ENCODE measurements around the gene MRPL45.
"Not testable (repeated sequence)": the region's sequence is repeated elsewhere in the genome, so short reads cannot be mapped to it uniquely, and the experiment has no call there.

MRPL45 gene

DNA sequence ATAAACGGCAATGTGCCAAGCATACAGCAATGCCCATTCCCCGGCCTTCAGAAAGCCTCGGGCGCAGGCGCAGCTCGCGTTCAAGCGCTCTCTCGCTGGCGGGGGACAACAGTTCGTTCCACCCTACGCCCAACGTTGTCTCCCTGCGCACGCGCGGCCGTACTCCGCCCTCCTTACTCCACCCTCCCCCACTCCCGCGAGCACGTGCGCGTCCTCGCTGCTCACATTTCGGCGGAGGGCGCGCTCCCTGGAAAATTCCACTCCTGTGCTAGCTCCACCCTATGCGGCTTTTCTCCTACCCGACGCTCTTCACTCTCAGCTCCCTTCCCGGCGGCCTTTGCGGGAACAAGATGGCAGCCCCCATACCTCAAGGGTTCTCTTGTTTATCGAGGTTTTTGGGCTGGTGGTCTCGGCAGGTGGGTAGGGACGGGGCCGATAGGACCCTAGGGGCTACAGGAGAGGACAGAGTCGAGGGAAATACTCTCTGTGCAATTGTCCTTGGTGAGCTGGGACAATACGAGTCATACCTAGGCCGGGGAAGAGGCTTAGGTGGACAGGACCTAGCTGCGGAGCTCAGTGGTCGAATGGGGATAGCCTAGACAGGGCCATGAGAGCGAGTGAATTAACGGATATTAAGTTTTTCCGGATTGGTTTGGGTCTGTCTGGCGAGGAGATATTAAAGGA, at the start of gene MRPL45:
TSS of gene MRPL45 (plus strand) at position 335 of the 684 bp plus-strand sequence. CDS start at position 351, 16 bp downstream.
- peak; percentile 96 for DNase-seq (ENCODE audit: low spot score)

GRCh38 chr17:38253191-38253590, 43.8 kb upstream of the MRPL45 start:
- DNase-seq (ENCODE audit: low spot score) = not testable (repeated sequence)

DNA sequence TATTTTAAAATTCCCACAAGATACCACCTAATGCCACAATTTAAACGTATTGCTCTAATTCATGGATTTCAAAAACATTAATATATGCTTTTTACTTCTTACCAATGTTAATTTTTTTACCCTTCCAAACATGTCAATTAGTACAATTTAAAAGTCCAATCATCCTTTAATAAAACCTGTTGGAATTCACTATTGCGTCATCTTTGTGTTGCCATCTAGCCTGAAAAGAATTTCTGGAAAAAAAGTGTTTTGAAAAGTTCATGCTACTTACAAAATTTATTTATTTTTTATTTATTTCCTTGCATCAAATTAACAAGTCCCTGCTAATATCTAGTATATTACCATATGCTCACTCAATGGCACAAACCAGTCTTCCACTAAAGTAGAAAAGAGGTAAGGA, 42.6 kb upstream of the MRPL45 start:
- not testable (repeated sequence) for DNase-seq (ENCODE audit: low spot score)

- peak; percentile 80 for DNase-seq (ENCODE audit: low spot score)
Measured at GRCh38 chr17:38257013-38257621, 39.9 kb upstream of the MRPL45 start.

GRCh38 chr17:38265974-38266506, 30.9 kb upstream of the MRPL45 start:
- not testable (repeated sequence) for DNase-seq (ENCODE audit: low spot score)

GRCh38 chr17:38266571-38266970, 30.4 kb upstream of the MRPL45 start:
- DNase-seq (ENCODE audit: low spot score) = not testable (repeated sequence)

DNA sequence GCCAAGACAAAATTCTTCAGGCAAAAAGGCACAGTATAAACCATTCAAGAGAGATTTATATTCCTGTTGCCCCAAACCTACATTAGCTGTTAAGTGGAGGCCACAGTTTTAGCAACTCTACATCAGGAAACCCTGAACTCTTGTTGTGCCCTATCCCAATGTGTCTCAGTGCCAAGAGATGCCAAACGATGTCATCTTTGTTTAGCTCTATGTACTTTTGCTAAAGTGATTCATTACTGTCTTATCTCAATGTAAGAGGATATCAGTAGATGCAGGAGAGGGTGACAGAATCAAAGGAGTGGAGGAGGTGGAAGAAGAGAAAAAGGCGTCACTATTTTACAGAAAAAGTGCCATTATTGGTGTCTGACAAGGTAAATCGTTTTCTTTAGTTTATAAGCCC, 28.8 kb upstream of the MRPL45 start:
- DNase-seq (ENCODE audit: low spot score) = not testable (repeated sequence)

- DNase-seq (ENCODE audit: low spot score) = not testable (repeated sequence)
Measured at GRCh38 chr17:38269045-38269444, 27.9 kb upstream of the MRPL45 start.

GRCh38 chr17:38269552-38269951, 27.4 kb upstream of the MRPL45 start:
- DNase-seq (ENCODE audit: low spot score) = not testable (repeated sequence)

- DNase-seq (ENCODE audit: low spot score) = not testable (repeated sequence)
Measured at GRCh38 chr17:38285994-38286393, 11.0 kb upstream of the MRPL45 start.

GRCh38 chr17:38286501-38287091, 10.4 kb upstream of the MRPL45 start:
- DNase-seq (ENCODE audit: low spot score) = not testable (repeated sequence)

- DNase-seq (ENCODE audit: low spot score) = not testable (repeated sequence)
Measured at GRCh38 chr17:38288217-38288827, 8.6 kb upstream of the MRPL45 start.

DNA sequence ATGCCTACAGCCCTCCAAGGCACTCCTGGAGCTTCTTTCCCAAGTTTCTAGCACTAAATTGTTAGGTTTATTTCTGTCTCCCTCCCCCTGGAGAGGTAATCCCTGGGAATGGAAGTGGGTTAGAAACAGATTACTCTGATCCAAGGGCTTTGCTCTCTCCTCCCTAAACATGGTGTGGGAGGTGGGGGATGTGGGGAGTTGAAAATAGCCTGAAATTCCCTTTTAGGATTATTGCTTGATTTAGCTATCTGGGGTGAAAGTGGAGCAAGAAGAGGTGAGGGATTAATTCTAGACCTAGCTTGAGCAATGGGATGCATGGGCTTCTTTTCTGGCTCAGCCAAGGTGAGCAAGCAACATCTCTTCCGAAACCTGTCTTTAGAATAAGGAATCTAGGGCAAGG, 7.2 kb upstream of the MRPL45 start:
- DNase-seq (ENCODE audit: low spot score) = not testable (repeated sequence)

- not testable (repeated sequence) for DNase-seq (ENCODE audit: low spot score)
Measured at GRCh38 chr17:38295602-38296365, 1.2 kb upstream of the MRPL45 start.

DNA sequence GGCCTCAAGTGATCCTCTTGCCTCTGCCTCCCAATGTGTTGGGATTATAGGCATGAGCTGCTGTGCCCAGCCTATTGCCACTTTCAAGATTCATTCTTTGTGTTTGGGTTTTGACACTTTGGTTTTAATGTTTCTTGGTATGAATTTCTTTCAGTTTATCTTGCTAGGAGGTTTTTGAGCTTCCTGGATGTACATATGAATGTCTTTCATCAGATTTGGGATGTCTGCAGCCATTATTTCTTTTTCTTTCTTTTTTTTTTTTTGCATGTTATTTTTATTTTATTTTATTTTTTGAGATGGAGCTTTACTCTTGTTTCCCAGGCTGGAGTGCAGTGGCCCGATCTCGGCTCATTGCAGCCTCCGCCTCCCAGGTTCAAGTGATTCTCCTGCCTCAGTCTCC, 18.5 kb downstream of the MRPL45 start:
- DNase-seq (ENCODE audit: low spot score) = no peak

DNA sequence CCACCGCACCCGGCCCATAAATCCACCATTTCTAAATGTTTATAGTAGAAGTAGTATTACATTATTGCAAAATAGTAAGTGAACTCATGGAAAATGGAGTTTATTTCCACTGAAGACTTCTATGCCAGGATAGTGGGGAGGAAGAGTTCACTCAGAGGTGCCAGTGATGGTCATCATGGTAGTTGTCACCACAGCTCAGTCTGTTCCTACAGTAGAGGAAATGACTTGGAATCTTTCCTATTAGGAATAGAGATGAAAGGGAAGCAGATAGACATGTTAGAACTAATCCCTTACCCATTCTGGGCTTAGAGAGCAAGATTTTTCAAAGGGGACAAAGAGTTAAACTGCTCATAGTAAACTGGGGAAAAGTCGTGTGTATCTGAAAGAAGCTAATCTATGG, 20.1 kb downstream of the MRPL45 start:
- no peak for DNase-seq (ENCODE audit: low spot score)

GRCh38 chr17:38320482-38320881, 23.5 kb downstream of the MRPL45 start:
- DNase-seq (ENCODE audit: low spot score) = no peak

GRCh38 chr17:38322156-38322779, 25.3 kb downstream of the MRPL45 start:
- no peak for DNase-seq (ENCODE audit: low spot score)

GRCh38 chr17:38322897-38323296, 25.9 kb downstream of the MRPL45 start:
- no peak for DNase-seq (ENCODE audit: low spot score)

- no peak for DNase-seq (ENCODE audit: low spot score)
Measured at GRCh38 chr17:38324141-38324697, 27.3 kb downstream of the MRPL45 start.

DNA sequence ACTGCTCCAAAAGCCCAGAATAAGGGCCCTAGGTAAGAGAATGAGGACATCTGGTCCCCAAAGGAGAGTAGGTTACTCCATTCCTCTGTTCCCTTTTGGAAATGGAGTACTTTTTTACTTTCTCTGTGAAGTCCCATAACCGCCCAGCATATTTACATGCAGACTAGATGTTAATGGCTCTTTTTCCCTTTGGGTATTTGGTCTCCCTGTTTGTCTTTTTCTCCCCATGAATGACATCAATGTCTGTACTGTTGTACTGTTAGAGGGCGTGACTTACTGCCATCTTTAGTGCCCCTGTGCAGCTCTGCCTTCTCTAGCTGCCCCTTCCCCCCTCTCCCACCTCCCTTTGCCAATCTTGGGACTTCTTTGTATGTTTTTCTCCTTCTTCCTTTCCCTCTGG, 27.8 kb downstream of the MRPL45 start:
- peak; percentile 68 for DNase-seq (ENCODE audit: low spot score)

All from globus pallidus (tissue), 1 donor.